IMR-90 (cell line): ENCODE measurements around the gene TM4SF20. TPM values are rescaled to one million over a fixed set of nuclear protein-coding genes. Genes with fewer than 3 reads are reported as not detected.

ENCODE experiments used
- ATAC-seq: fragments of 200-7000 bp; cut with Tn5 transposase; 2 replicates; pipeline ENCODE4 v1.9.1; 2020; ENCODE audit warnings: low read depth, mild to moderate bottlenecking, moderate library complexity
- BruUV-seq: library from RNA; stranded (reverse); fragments of 400-500 nt; replicated peaks from 2 replicates; lab custom pipeline; 2021; lab: Mats Ljungman, UMichigan
- CTCF ChIA-PET: fragments of 300-600 bp; formaldehyde crosslinking; extraction: SDS; loops from one replicate; lab custom pipeline; 2021; ENCODE audit warnings: antibody characterized with exemption; lab: Yijun Ruan, JAX
- POLR2A ChIA-PET: fragments of 300-600 bp; sonication (Branson Sonifier 250); formaldehyde crosslinking; loops from one replicate; lab custom pipeline; 2022; ENCODE audit warnings: antibody characterized with exemption; ENCODE audit not compliant: unreplicated experiment; lab: Charles Lee
- DNase-seq: peaks from one replicate; pipeline ENCODE4 v3.0.0; 2013
- H2AFZ ChIP-seq: replicated peaks from 2 replicates; pipeline ENCODE3; 2013; ENCODE audit warnings: low read length, mild to moderate bottlenecking; ENCODE audit not compliant: poor library complexity
- H2AK5ac ChIP-seq: 2 replicates; pipeline ENCODE4 v1.6.1; 2013; ENCODE audit warnings: low read depth, low read length, inconsistent platforms
- H2AK9ac ChIP-seq: replicated peaks from 2 replicates; pipeline ENCODE3; 2013; ENCODE audit warnings: mild to moderate bottlenecking, low read depth, low read length, moderate library complexity; ENCODE audit not compliant: poor library complexity
- H2BK120ac ChIP-seq: 2 replicates; pipeline ENCODE4 v1.6.1; 2013; ENCODE audit warnings: low read depth, low read length, inconsistent platforms
- H2BK15ac ChIP-seq: 3 replicates; pipeline ENCODE4 v1.6.1; 2013; ENCODE audit warnings: low read depth, low read length, inconsistent platforms
- H2BK20ac ChIP-seq: 2 replicates; pipeline ENCODE4 v1.6.1; 2013; ENCODE audit warnings: low read depth, mild to moderate bottlenecking, inconsistent platforms, low read length, moderate library complexity
- H2BK5ac ChIP-seq: 2 replicates; pipeline ENCODE4 v1.6.1; 2013; ENCODE audit warnings: mild to moderate bottlenecking, low read depth, low read length, inconsistent platforms; ENCODE audit not compliant: poor library complexity, severe bottlenecking
- H3K14ac ChIP-seq: replicated peaks from 2 replicates; pipeline ENCODE4 v1.6.1; 2013; ENCODE audit warnings: low read depth, low read length, inconsistent platforms
- H3K18ac ChIP-seq: 2 replicates; pipeline ENCODE4 v1.6.1; 2013; ENCODE audit warnings: low read depth, low read length, control low read depth
- H3K23ac ChIP-seq: 2 replicates; pipeline ENCODE4 v1.6.1; 2013; ENCODE audit warnings: low read depth, low read length, inconsistent platforms
- H3K27ac ChIP-seq: 2 replicates; pipeline ENCODE4 v1.5.1; 2013; ENCODE audit warnings: mild to moderate bottlenecking, control low read depth, low read length; ENCODE audit not compliant: insufficient read depth
- H3K27me3 ChIP-seq: 2 replicates; pipeline ENCODE4 v1.6.1; 2013; ENCODE audit warnings: low read length; ENCODE audit not compliant: control insufficient read depth, insufficient read depth
- H3K36me3 ChIP-seq: 2 replicates; pipeline ENCODE4 v1.6.1; 2013; ENCODE audit warnings: low read length, mixed read lengths; ENCODE audit not compliant: control insufficient read depth, insufficient read depth
- H3K4ac ChIP-seq: 2 replicates; pipeline ENCODE4 v1.6.1; 2013; ENCODE audit warnings: low read depth, low read length, inconsistent platforms
- H3K4me1 ChIP-seq: 2 replicates; pipeline ENCODE4 v1.6.1; 2013; ENCODE audit warnings: low read length, mixed read lengths; ENCODE audit not compliant: control insufficient read depth, insufficient read depth
- H3K4me2 ChIP-seq: 2 replicates; pipeline ENCODE4 v1.6.1; 2013; ENCODE audit warnings: low read depth, mild to moderate bottlenecking, control low read depth, low read length, moderate library complexity
- H3K4me3 ChIP-seq: 2 replicates; pipeline ENCODE4 v1.5.1; 2013; ENCODE audit warnings: low read depth, mild to moderate bottlenecking, control low read depth, low read length, moderate library complexity; ENCODE audit not compliant: insufficient read depth
- H3K56ac ChIP-seq: 2 replicates; pipeline ENCODE4 v1.6.1; 2013; ENCODE audit warnings: low read length, inconsistent platforms; ENCODE audit not compliant: insufficient read depth; ENCODE audit errors: extremely low read depth
- H3K79me1 ChIP-seq, 2 experiments: 2 replicates each; pipeline ENCODE4 v1.6.1; 2013; ENCODE audit warnings: low read length in 2 of 2, inconsistent platforms in 1 of 2, low read depth in 1 of 2
- H3K9ac ChIP-seq: 2 replicates; pipeline ENCODE4 v1.6.1; 2013; ENCODE audit warnings: low read depth, low read length, control low read depth
- H3K9me1 ChIP-seq: 2 replicates; pipeline ENCODE4 v1.6.1; 2013; ENCODE audit warnings: low read length, inconsistent platforms; ENCODE audit not compliant: insufficient read depth
- H3K9me3 ChIP-seq: 2 replicates; pipeline ENCODE4 v1.6.1; 2013; ENCODE audit warnings: low read length; ENCODE audit not compliant: control insufficient read depth, insufficient read depth
- H4K20me1 ChIP-seq: 2 replicates; pipeline ENCODE4 v1.6.1; 2013; ENCODE audit warnings: low read length, inconsistent platforms; ENCODE audit not compliant: insufficient read depth
- H4K5ac ChIP-seq: 2 replicates; pipeline ENCODE4 v1.6.1; 2013; ENCODE audit warnings: mild to moderate bottlenecking, low read depth, low read length, control low read depth
- H4K8ac ChIP-seq, 2 experiments: 2 replicates each; pipeline ENCODE4 v1.6.1; 2013; ENCODE audit warnings: low read depth in 2 of 2, low read length in 2 of 2, control low read depth in 1 of 2, inconsistent platforms in 1 of 2
- H4K91ac ChIP-seq: 2 replicates; pipeline ENCODE4 v1.6.1; 2013; ENCODE audit warnings: low read depth, low read length, inconsistent platforms; ENCODE audit not compliant: insufficient read depth
- BHLHE40 ChIP-seq: fragments of 150-350 bp; IDR thresholded peaks from 2 replicates; pipeline ENCODE4 v1.6.1; 2016; ENCODE audit warnings: mild to moderate bottlenecking, low read depth, low read length
- CEBPB ChIP-seq: IDR thresholded peaks from 2 replicates; pipeline ENCODE4 v1.6.1; 2012; ENCODE audit warnings: low read depth, low read length, improper control_type of control experiment
- CHD1 ChIP-seq: IDR thresholded peaks from 2 replicates; pipeline ENCODE4 v1.6.1; 2012; ENCODE audit warnings: low read depth, low read length, improper control_type of control experiment
- MAFK ChIP-seq: IDR thresholded peaks from 2 replicates; pipeline ENCODE4 v1.6.1; 2012; ENCODE audit warnings: low read depth, low read length, improper control_type of control experiment
- RCOR1 ChIP-seq: IDR thresholded peaks from 2 replicates; pipeline ENCODE4 v1.6.1; 2012; ENCODE audit warnings: mild to moderate bottlenecking, low read length, improper control_type of control experiment; ENCODE audit not compliant: insufficient replicate concordance
- WGBS, 2 experiments: methylation state at CpG; one replicate each; pipeline versions ENCODE4 v1.1.5 to v1.1.7; 2013; ENCODE audit warnings: missing lambda C conversion rate in 2 of 2; ENCODE audit not compliant: insufficient read length in 1 of 2; ENCODE audit errors: extremely low coverage in 2 of 2; 5-methylcytosine and 5-hydroxymethylcytosine counted together
- dilution Hi-C: fragments of 300-500 bp; cut with HindIII; formaldehyde crosslinking; loops from one replicate; pipeline ENCODE4 v1.14.3; 2018; ENCODE audit warnings: low sequenced_read_pairs; ENCODE audit not compliant: unreplicated experiment
- in situ Hi-C: fragments of 300-500 bp; cut with MboI; formaldehyde crosslinking; loops from 3 replicates; pipeline ENCODE4 v1.14.3; 2019; ENCODE audit warnings: low sequenced_read_pairs, inconsistent platforms, mixed read lengths
- intact Hi-C: fragments of 100-400 bp; cut with micrococcal nuclease; formaldehyde crosslinking; loops from 2 replicates; pipeline ENCODE4 v1.10.0; 2022
- polyA plus RNA-seq, 3 experiments: library from polyadenylated mRNA; depleted of rRNA; stranded (reverse); fragments of >200 nt; gene quantifications; 2 replicates each; pipeline ENCODE4 v1.2.3, GENCODE V29; 2012; ENCODE audit warnings: low replicate concordance in 1 of 3
- total RNA-seq: library from RNA; depleted of rRNA; stranded (reverse); fragments of >200 nt; gene quantifications from 2 replicates; pipeline ENCODE4 v1.2.3, GENCODE V29; 2012

TM4SF20 gene
- total and polyA plus RNA-seq, 2 of the 4 experiments (the other 2 are of a cell fraction), result under 0.01 to 0.03 TPM

DNA sequence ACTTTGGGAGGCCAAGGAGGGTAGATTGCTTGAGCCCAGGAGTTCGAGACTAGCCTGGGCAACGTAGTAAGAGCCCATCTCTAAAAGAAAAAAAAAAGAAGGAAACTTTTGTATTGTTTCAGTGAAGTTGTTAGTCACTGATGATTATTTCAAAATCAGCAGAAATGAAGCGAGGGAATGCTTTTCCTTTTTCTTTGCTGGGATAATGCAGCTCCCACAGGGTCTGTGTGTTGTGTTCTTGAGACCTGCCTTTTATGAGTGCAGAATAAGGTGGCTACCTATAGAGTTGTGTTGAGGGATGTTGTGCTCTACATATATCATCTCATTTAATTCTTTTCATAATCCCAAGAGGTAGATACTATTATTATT lies 11.7 kb downstream of the TM4SF20 start:
- Histone ChIP-seq H3K4me3 (no peak overlapping the region), H2BK5ac (peak overlapping the region; percentile 99), H2AK5ac (peak overlapping the region; percentile 63; the same call in 1 of the 2 replicates), H2AFZ (no peak overlapping the region), H2BK20ac (peak overlapping the region; percentile 94), H3K27me3 (no peaks in the 10 kb centered on the region), H4K91ac (peak overlapping the region; percentile 85), H3K4me1 (peaks cover 14% of the 10 kb centered on the region), H2BK120ac (peak overlapping the region; percentile 94), H3K23ac (peak overlapping the region; percentile 72; the same call in 1 of the 2 replicates), H2AK9ac (no peak overlapping the region), H3K9ac (no peak overlapping the region), H3K18ac (peak overlapping the region; percentile 95), H3K79me1 (no peaks in the 10 kb centered on the region), H3K9me3 (no peaks in the 10 kb centered on the region), H3K27ac (peak overlapping the region; percentile 48; the same call in 1 of the 2 replicates), H2BK15ac (peak overlapping the region; percentile 73; the same call in 1 of the 3 replicates), H3K4ac (peak overlapping the region; percentile 93), H3K14ac (peak overlapping the region; percentile 90), H4K5ac (peak overlapping the region; percentile 91; the same call in 1 of the 2 replicates), H3K9me1 (peaks cover 8% of the 10 kb centered on the region), H3K56ac (peak overlapping the region; percentile 57; the same call in 1 of the 2 replicates), H3K4me2 (no peak overlapping the region; the same call in 1 of the 2 replicates), H4K8ac (peak overlapping the region in 1 of 2 experiments; percentile 80; a peak in 1 of 4 replicates), H3K36me3 (no peaks in the 10 kb centered on the region), H4K20me1 (no peaks in the 10 kb centered on the region)
- in situ Hi-C loops, result no loop called here
- no peak for ATAC-seq
- WGBS, 2 experiments, result no CpG with 5 or more reads among the region's 3 CpGs
- ChIA-PET POLR2A (no interaction called here), CTCF (no interaction called here)
- DNase-seq, result no peak
- dilution Hi-C loops, result no loop called here
- no peak for TF ChIP-seq CHD1
- no peak for TF ChIP-seq CEBPB
- TF ChIP-seq MAFK, result no peak
- peak; percentile 7 for TF ChIP-seq RCOR1
- TF ChIP-seq BHLHE40, result no peak
- intact Hi-C loops, result no loop called here
- no TSS peak for BruUV-seq
